WTC11 (cell line): ENCODE results near the gene TSNAXIP1.

Experiments
- ATF1 ChIP-seq: sonication (generic); formaldehyde crosslinking; IDR thresholded peaks from 2 replicates; pipeline ENCODE4 v1.8.1; 2023; ENCODE audit warnings: mild to moderate bottlenecking, moderate library complexity, missing genetic modification reagents
- CTCF ChIP-seq: fragments of 200-600 bp; IDR thresholded peaks from 2 replicates; pipeline ENCODE4 v1.8.0; 2022; ENCODE audit warnings: antibody characterized with exemption
- ESRRA ChIP-seq: sonication (generic); formaldehyde crosslinking; IDR thresholded peaks from 2 replicates; pipeline ENCODE4 v1.8.1; 2022; ENCODE audit warnings: mild to moderate bottlenecking, missing genetic modification reagents, borderline replicate concordance
- IRF2 ChIP-seq: sonication (generic); formaldehyde crosslinking; IDR thresholded peaks from 2 replicates; pipeline ENCODE4 v1.8.0; 2022; ENCODE audit warnings: low read depth, missing genetic modification reagents, borderline replicate concordance
- MAX ChIP-seq: sonication (generic); formaldehyde crosslinking; IDR thresholded peaks from 2 replicates; pipeline ENCODE4 v1.8.0; 2022; ENCODE audit warnings: mild to moderate bottlenecking, missing genetic modification reagents
- NR3C1 ChIP-seq: sonication (generic); formaldehyde crosslinking; conservative IDR thresholded peaks from 2 replicates; pipeline ENCODE4 v1.8.1; 2023; ENCODE audit warnings: low read depth, mild to moderate bottlenecking, missing genetic modification reagents
- SMAD3 ChIP-seq: sonication (generic); formaldehyde crosslinking; IDR thresholded peaks from 2 replicates; pipeline ENCODE4 v1.8.0; 2022; ENCODE audit warnings: missing genetic modification reagents, mild to moderate bottlenecking, borderline replicate concordance
- TEAD4 ChIP-seq: sonication (generic); formaldehyde crosslinking; IDR thresholded peaks from 2 replicates; pipeline ENCODE4 v1.8.0; 2022; ENCODE audit warnings: mild to moderate bottlenecking, missing genetic modification reagents
- ZNF219 ChIP-seq: sonication (generic); formaldehyde crosslinking; IDR thresholded peaks from 2 replicates; pipeline ENCODE4 v1.8.0; 2023; ENCODE audit warnings: missing genetic modification reagents, mild to moderate bottlenecking, borderline replicate concordance

- no peak for TF ChIP-seq TEAD4 (CRISPR knock-in tag)
- no peak for TF ChIP-seq ATF1 (CRISPR knock-in tag)
- TF ChIP-seq ESRRA (CRISPR knock-in tag) = no peak
- no peak for TF ChIP-seq NR3C1 (CRISPR knock-in tag)
- TF ChIP-seq CTCF = no peak
- no peak; the same call in 1 of the 2 replicates for TF ChIP-seq MAX (CRISPR knock-in tag)
- no peak for TF ChIP-seq IRF2
- no peak for TF ChIP-seq SMAD3
- no peak for TF ChIP-seq ZNF219
Observed at GRCh38 chr16:67843343-67843765, 36.7 kb downstream of the TSNAXIP1 start.
